ENCODE measurements around the gene ATP6V0D1.
A peak's percentile ranks its signal among the peaks of the same experiment; 100 is the strongest.
"Not testable (repeated sequence)": the region's sequence is repeated elsewhere in the genome, so short reads cannot be mapped to it uniquely, and the experiment has no call there.

The ATP6V0D1 gene

GRCh38 chr16:67429053-67429798 lies 51.7 kb downstream of the ATP6V0D1 start:
- DNase-seq (ENCODE audit: low read depth in 2 of 2) = no peak

- peak; percentile 37 to 39 for DNase-seq (ENCODE audit: low read depth in 2 of 2)
Measured at GRCh38 chr16:67428146-67428731, 52.7 kb downstream of the ATP6V0D1 start.

GRCh38 chr16:67426950-67427349 lies 54.0 kb downstream of the ATP6V0D1 start:
- DNase-seq (ENCODE audit: low read depth in 2 of 2) = no peak

DNA sequence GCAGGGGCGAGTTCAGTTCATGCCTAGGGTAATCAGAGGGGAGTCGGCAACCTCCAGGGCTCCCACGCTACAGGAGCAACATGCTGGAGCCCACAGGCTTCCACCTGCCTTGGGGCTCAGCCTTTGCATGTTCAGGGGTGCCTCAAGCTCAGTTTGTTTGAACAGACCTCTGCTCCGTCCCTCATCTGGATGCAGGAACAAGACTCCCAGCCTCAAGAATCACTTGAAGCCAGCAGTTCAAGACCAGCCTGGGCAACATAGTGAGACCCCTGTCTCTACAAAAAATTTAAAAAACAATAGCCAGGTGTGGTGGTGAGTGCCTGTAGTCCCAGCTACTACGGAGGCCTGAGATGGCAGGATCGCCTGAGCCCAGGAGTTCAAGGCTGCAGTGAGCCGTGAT lies 54.9 kb downstream of the ATP6V0D1 start:
- no peak for DNase-seq (ENCODE audit: low read depth in 2 of 2)

DNA sequence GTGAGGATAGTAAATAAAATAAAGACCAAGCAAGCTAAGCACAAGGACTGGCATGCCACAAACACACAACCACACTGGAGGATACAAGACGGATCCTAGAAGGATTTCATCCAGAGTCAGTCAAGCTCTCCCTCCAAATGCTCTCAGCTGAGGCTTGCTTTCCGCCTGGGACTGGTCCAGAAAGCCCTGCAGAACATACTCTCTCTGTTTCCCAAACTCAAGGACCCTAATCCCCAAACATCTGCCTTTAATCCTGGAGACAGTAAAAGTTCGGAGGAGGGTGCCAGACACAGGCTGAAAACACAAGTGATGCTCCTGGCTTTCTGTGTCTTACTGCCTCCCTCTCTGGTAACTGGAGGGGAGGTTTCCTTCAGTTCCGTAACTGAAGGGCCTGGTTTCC lies 55.4 kb downstream of the ATP6V0D1 start:
- DNase-seq (ENCODE audit: low read depth in 2 of 2) = no peak

- no peak for DNase-seq (ENCODE audit: low read depth in 2 of 2)
Measured at GRCh38 chr16:67425061-67425460, 55.9 kb downstream of the ATP6V0D1 start.

DNA sequence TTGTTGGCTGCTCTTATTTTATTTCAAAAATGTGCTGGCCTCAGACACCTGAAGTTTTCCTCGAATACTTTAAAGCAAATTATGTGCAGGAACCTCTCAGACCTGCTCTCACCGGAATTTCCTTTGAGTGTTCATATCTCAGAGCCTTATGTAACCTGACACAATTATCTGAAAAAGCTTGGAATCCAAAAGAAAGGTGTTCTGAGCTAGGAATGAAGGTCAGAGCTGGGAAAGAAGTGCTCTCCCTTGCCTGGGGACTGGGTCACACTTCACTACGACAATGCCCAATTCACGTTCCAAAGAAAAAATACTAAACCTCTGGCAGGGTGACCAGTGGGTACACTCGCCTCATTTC lies 56.7 kb downstream of the ATP6V0D1 start:
- DNase-seq (ENCODE audit: low read depth in 2 of 2) = no peak

DNA sequence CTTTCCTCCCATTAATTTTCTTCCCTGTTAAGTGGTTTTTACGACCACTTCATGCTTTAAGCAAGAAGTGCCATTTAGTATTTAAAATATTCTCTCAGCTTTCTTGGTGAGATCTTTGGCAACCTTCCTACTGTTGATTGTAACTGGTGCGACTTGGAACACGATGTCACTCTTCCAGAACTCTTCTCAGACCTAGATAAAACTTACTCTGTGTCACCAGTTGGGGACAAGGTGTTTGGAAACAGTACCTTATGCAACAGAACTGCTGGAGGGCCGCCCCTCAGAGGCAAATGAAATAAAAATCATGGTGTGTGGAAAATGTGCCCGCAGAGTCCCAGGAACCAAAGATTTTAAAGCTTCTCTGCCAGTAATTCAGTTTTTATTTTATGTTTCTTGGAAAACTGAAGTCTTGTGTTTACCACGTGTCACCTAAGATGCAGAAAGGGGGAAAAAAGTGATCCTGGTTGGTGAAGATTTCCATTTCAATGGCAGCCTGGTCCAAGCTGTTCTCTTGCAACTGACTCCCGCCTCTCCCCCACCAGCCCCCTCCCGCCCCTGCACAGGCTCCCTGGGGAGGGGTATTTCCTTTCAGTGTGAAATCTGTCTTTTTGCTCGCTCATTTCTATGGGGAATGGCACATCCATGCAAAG lies 57.2 kb downstream of the ATP6V0D1 start:
- DNase-seq (ENCODE audit: low read depth in 2 of 2) = no peak

GRCh38 chr16:67423015-67423414 lies 57.9 kb downstream of the ATP6V0D1 start:
- DNase-seq (ENCODE audit: low read depth in 2 of 2) = no peak

GRCh38 chr16:67421030-67421429 lies 59.9 kb downstream of the ATP6V0D1 start:
- DNase-seq (ENCODE audit: low read depth in 2 of 2) = no peak

GRCh38 chr16:67419931-67420330 lies 61.0 kb downstream of the ATP6V0D1 start:
- DNase-seq (ENCODE audit: low read depth in 2 of 2) = no peak

DNA sequence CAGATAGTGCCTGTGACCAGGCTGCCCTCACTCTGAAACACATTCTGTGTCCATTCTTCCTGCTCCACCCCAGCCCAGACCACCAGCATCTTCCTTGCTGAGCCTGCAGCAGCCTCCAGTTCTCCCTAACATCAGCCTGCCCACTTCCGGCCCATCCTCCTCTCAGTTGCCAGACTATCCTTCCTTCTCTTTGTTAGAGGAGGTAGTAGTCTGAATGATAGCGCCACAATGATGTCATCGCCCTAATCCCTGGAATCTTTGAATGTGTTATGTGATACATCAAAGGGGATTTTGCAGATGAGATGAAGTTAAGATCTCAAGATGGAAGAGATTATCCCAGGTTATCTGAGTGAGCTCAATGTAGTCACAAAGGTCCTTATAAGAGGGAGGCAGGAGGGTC lies 61.5 kb downstream of the ATP6V0D1 start:
- no peak for DNase-seq (ENCODE audit: low read depth in 2 of 2)

GRCh38 chr16:67417333-67418061 lies 63.5 kb downstream of the ATP6V0D1 start:
- no peak for DNase-seq (ENCODE audit: low read depth in 2 of 2)

DNA sequence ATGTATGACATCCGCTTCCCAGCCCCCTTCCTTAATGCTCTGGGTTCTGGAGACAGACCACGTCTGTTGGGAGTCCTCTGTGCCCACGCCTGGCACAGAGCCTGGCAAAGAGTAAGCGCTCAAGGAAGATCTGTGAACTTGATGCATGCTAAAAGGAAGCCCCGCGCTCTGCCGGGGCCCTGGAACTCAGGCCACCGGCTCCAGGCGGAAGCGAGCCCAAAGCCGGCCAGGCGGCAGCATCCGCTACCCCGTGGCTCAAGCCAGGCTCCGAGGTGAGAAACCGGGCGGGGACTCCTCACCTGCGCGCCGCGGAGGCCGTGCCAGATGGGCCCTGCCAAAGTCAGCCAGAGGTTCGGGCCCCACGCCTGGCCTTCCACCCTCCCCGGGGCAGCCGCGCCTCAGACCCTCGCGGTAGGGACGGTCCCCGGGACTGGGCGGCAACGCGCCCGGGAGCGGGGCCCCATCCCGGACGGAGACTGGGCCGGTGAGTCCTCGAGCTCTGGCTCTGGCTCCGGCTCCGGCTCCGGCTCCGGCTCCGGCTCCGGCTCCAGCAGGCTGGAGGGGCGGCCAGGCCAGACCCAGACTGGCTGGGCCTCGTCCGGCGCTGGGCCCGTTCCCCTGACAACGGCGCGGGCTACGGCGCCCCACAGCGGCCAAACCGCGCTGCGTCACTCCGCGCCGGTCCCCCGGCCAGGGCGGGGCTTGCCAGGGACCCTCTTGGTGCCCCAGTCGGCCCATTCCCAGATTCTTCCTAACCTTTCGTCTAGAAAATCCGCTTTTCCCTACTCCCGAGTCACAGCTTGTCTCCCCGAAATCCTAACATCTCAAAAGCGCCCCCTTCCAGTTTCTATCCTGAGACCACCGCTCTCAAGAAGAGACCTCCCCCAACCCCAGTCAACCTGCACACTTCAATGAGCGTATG lies 64.8 kb downstream of the ATP6V0D1 start, which contains the start of gene ZDHHC1:
Gene ZDHHC1 (minus strand): TSS at position 606 of the 922 bp plus-strand sequence. CDS start 8,702 bp downstream, outside the sequence.
- DNase-seq (ENCODE audit: low read depth in 2 of 2) = peak in 1 of 2 donors; percentile 50

DNA sequence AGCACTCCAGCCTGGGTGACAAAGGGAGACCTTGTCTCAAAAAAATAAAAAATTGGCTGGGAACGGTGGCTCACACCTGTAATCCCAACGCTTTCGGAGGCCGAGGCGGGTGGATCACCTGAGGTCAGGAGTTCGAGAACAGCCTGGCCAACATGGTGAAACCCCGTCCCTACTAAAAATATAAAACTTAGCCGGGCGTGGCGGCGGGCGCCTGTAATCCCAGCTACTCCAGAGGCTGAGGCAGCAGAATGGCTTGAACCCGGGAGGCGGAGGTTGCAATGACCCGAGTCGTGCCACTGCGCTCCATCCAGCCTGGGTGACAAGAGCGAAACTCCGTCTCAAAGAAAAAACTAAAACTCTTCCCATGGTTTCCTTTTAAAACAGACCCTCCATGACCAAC lies 65.5 kb downstream of the ATP6V0D1 start:
- not testable (repeated sequence) for DNase-seq (ENCODE audit: low read depth in 2 of 2)

DNA sequence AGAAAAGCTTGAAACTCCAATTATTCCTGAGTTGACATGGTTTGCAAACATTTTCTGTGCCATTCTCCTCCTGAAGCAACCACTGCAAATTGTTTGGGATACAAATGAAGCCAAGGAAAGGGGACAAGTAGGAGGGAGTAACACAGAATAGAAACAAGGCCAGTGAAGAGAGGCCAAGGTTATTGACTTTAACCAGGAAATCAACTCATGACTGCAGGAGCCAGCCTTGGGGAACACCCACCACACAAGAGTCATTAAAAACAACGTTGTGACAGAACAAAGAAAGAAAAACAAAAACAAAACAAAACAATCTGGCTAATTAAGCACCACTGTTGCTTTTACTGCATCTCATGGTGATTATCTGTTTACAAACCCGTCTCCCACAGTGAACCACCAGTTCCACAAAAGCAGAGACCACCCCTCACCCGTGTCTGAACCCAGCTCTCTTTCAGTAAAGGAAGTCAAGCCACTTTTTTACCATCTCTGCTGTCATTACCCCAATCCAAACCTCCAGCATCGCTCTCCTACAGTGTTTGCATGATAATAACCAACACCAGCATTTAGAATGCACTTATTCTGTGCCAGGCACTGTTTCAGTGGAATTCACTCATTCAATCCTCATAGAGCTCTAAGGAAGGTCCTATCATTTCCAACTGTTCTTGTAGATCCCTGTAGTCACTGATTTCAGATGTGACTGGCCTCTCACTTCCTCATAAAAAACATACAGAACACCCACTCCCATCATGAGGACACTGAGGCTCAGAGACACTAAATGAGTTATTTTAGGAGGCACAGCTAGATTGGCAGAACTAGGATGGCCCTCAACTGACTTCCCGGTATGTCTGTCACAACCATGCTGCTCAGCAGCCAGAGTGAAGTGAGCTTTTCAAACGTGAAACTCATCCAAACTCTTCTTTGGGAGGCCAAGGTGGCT lies 66.7 kb downstream of the ATP6V0D1 start:
- DNase-seq (ENCODE audit: low read depth in 2 of 2) = no peak

DNA sequence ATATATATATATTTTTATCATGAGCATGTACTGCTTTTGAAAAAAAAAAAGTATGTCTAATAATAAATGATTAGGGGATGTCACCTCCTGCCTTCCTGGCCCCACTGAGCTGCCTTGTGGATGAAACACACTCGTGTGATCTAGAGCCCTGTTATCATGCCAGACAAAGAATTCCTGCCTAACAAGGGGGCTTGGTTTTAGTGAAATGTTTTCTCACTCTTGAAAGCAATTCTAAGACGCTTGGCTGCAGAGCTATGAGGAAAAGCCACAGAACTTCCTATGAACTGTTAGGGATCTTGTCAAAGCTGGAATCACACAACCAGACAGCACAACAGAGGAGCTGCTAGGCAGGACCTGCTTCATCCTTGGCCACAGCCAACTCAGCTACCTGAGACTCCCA lies 68.7 kb downstream of the ATP6V0D1 start:
- no peak for DNase-seq (ENCODE audit: low read depth in 2 of 2)

DNA sequence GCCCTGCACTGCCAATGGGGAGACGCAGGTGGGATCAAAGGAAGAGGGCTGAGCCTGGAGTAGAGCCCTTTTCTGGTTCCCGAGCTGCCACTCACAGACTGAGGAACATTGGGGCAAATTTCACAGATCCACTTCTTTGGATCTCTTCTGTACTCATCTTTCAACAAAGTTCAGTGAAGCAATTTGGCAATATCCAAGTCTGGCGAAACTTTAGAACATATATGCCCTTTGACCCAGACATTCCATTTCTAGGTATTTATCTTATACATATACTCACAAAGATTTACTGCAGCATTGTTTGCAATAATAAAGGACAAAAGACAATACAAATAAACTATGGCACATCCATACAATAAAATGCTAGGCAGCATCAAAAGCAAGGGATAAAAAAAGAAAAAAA lies 69.6 kb downstream of the ATP6V0D1 start:
- no peak for DNase-seq (ENCODE audit: low read depth in 2 of 2)

DNA sequence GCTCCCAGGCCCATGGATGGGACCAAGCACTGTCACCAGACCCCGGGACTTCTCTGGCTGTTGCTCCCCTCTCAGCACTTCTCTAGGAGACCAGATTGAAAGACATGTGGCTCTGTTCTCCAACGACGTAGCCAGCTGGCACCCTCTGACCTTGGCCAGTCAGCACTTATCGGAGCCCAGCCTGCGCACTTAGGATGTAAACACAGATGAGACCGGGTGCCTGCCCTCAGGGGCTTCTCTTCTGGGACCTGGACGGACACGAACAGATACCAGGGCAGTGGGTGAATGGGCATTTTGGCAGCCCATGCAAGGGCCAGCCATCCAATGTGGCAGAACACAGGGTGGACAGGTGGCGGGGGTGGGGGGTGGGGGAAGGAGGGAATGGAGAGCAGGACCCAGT lies 71.3 kb downstream of the ATP6V0D1 start:
- DNase-seq (ENCODE audit: low read depth in 2 of 2) = no peak

DNA sequence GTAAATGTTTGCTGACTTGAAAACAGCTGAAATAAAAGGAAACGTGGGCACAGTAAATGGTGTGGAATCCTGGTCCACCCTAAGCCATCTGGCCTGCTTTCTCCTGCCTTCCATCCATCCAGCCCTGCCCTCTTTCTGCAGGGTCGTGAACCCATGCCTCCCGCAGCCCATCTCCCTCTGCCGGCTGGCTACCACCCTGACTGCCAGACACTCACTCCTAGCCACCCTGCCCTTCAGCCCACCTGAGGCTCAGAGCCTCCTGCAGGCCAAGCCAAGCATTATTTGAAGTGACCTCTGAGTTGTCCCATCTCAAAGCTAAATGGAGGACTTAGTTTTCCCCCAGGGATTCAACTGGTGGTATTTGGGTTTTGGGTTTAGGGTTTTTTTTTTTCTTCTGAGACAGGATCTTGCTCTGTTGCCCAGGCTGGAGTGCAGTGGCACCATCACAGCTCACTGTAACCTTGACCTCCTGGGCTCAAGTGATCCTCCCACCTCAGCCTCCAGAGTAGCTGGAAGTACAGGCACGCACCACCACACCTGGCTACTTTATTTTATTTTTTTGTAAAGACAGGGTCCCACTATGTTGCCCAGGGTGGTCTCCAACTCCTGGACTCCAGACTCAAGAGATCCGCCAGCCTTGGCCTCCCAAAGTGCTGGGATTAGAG lies 73.0 kb downstream of the ATP6V0D1 start:
- DNase-seq (ENCODE audit: low read depth in 2 of 2) = no peak
